Measurements from ENCODE around the gene OOEP.

Gene OOEP

GRCh38 chr6:73364121-73364520 lies 5.6 kb downstream of the OOEP start:
- no peak for DNase-seq

GRCh38 chr6:73363537-73363875 lies 6.2 kb downstream of the OOEP start:
- no peak for DNase-seq

DNA sequence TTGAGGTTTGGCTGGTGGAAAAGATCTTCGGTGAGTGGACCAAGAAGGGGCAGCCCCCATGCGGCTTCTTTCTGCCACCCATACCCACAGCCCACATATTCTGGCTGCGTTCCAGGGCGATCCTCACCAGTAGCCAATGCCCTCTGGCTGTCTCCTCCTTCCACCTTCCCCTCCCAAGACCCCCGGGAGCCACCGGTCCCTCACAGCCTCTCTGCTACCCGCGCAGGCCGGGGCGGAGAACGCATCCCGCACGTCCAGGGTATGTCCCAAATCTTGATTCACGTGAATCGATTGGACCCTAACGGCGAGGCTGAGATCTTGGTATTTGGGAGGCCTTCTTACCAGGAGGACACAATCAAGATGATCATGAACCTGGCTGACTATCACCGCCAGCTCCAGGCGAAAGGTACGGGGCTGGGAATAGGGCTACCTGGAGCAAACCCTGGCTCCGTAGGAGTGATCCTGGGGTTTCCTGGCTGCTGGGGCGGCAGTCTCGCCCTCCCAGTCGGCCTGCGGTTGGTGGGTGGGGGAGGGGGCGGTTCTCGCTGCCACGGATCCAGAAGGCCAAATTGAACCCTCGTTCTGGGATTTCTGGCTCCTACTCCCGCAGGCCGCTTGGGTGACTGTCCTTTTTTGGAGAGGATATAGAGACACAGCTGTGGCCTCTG lies 6.7 kb downstream of the OOEP start:
- DNase-seq = no peak

- no peak for DNase-seq
Measured at GRCh38 chr6:73362358-73362757, 7.3 kb downstream of the OOEP start, which contains the start of gene KHDC3L. KHDC3L (plus strand) TSS chr6:73362658; CDS start chr6:73362730, 72 bp downstream.

GRCh38 chr6:73353636-73354593 lies 15.8 kb downstream of the OOEP start, which contains the start of gene DPPA5:
DPPA5 (minus strand) TSS chr6:73354276; CDS start chr6:73354225, 51 bp downstream.
- no peak for DNase-seq

- no peak for DNase-seq
Measured at GRCh38 chr6:73349311-73349710, 20.4 kb downstream of the OOEP start.

DNA sequence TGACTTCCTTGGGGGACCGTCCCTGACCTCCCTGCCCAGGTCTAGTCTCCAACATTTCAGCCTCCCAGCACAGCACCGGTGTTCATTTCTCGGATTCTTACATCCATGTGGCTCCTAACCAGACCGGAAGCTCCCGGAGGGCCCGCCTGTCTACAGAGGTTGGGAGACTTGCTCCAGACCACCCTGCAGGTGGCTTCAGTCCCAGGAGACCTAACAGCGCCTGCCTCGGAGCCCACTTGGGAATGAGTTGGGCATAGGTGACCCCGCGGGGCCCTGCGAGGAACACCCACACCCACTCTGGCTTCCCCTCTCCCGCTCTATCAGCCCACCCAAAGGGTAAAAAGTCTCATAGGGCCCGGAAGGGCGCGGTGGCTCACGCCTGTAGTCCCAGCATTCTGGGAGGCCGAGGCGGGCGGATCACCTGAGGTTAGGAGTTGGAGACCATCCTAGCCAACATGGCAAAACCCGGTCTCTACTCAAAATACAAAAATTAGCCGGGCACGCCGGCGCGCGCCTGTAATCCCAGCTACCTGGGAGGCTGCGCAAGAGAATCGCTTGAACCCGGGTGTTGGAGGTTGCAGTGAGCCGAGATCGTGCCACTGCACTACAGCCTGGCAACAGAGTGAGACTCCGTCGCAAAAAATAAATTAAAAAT lies 21.0 kb downstream of the OOEP start:
- DNase-seq = no peak

DNA sequence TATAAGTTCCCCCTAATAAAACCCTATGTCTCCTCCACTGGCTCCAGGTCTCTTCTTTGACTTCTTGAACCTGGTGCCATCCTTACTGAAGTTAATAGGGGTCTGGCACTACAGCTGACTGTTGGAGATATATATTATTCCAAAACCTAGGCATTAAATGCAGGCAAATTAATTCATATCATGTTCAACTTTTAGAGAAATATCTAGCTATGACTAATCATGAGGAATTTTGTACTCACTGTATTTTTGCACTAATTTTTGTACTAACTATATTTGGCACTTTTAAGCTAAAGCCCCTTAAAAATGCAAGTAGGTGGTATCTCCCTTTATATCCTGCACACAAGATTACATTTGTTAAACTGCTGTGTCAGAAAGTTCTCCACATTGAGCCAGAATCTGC lies 26.5 kb downstream of the OOEP start:
- no peak for DNase-seq

GRCh38 chr6:73342174-73342573 lies 27.5 kb downstream of the OOEP start:
- DNase-seq = no peak

- no peak for DNase-seq
Measured at GRCh38 chr6:73341335-73341734, 28.4 kb downstream of the OOEP start.

- no peak for DNase-seq
Measured at GRCh38 chr6:73340048-73340447, 29.6 kb downstream of the OOEP start.

DNA sequence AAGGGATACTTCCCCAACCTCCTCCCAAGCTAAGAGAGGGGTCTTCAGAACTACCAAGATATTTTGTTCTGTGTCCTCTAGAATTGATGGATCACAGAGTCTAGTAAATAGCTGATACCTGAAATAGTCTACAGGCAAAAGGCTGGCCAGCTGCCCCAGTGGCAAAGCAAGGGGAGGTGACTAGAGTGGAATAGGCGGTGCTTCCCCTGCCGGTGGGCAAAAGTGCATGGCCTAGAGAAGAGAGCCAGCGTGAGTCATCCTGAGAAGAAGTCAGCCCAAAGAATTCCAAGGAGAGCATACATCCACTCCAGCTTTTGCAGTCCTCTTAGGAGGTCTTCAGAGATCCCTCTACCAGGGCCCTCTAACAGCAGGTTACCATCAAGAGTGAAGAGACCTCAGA lies 30.4 kb downstream of the OOEP start:
- DNase-seq = no peak

DNA sequence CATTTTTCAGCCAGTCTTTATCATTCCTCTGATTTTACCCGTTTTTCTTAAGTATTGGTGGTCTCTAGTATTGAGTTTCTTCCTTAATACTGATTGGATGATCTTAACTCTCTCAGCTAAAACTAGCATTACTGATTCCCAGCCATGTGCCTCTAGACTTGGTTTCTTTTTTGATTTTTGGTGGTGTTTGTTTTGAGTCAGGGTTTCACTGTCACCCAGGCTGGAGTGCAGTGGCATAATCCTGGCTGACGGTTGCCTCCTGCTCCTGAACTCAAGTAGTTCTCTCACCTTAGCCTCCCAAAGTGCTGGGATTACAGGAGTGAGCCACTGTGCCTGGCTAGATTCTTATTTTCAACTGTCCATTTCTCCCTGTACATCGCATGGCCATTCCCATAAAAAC lies 40.5 kb downstream of the OOEP start:
- DNase-seq = no peak

GRCh38 chr6:73328790-73329189 lies 40.9 kb downstream of the OOEP start:
- DNase-seq = no peak

GRCh38 chr6:73325656-73326055 lies 44.0 kb downstream of the OOEP start:
- DNase-seq = no peak

GRCh38 chr6:73323323-73323722 lies 46.4 kb downstream of the OOEP start:
- DNase-seq = no peak
